Endodermal cell (in vitro differentiated cells): Measurements from ENCODE around the gene KATNB1. TPM values are rescaled to one million over a fixed set of nuclear protein-coding genes. Genes with fewer than 3 reads are reported as not detected.
"Not testable (repeated sequence)": the region's sequence is repeated elsewhere in the genome, so short reads cannot be mapped to it uniquely, and the experiment has no call there.

Experiments
- DNase-seq: peaks from one replicate; pipeline ENCODE4 v3.0.0-alpha.2; 2017
- H3K27ac ChIP-seq: 2 replicates; pipeline ENCODE4 v1.5.1; 2013; ENCODE audit warnings: mild to moderate bottlenecking, low read depth, low read length, moderate library complexity
- H3K27me3 ChIP-seq: 2 replicates; pipeline ENCODE4 v1.6.1; 2013; ENCODE audit warnings: mild to moderate bottlenecking, low read length, moderate library complexity; ENCODE audit not compliant: insufficient read depth, control insufficient read depth, poor library complexity, severe bottlenecking
- H3K36me3 ChIP-seq: 2 replicates; pipeline ENCODE4 v1.7.0; 2013; ENCODE audit warnings: mild to moderate bottlenecking, low read length, moderate library complexity; ENCODE audit not compliant: control insufficient read depth, insufficient read depth
- H3K4me1 ChIP-seq: one replicate; pipeline ENCODE4 v1.7.0; 2013; ENCODE audit warnings: low read length; ENCODE audit not compliant: control insufficient read depth, insufficient read depth
- H3K4me3 ChIP-seq: 2 replicates; pipeline ENCODE4 v1.5.1; 2013; ENCODE audit warnings: mild to moderate bottlenecking, low read length, moderate library complexity
- H3K9ac ChIP-seq: 2 replicates; pipeline ENCODE4 v1.6.1; 2013; ENCODE audit warnings: mild to moderate bottlenecking, low read length, moderate library complexity; ENCODE audit not compliant: poor library complexity, severe bottlenecking; ENCODE audit errors: extremely low read depth
- H3K9me3 ChIP-seq: 2 replicates; pipeline ENCODE4 v1.6.1; 2013; ENCODE audit warnings: mild to moderate bottlenecking, low read length, moderate library complexity; ENCODE audit not compliant: control insufficient read depth
- H3K27ac Mint-ChIP-seq: 2 replicates; pipeline ENCODE4 v1.8.0; 2020; ENCODE audit warnings: mixed read lengths
- H3K27me3 Mint-ChIP-seq: 2 replicates; pipeline ENCODE4 v1.8.0; 2021; ENCODE audit warnings: mild to moderate bottlenecking, mixed read lengths; ENCODE audit not compliant: insufficient read depth
- H3K36me3 Mint-ChIP-seq: 2 replicates; pipeline ENCODE4 v1.8.0; 2020; ENCODE audit warnings: low read depth, mixed read lengths
- H3K4me1 Mint-ChIP-seq: 2 replicates; pipeline ENCODE4 v1.8.0; 2020; ENCODE audit warnings: mixed read lengths
- H3K4me3 Mint-ChIP-seq: 2 replicates; pipeline ENCODE4 v1.8.0; 2020; ENCODE audit warnings: mild to moderate bottlenecking, moderate library complexity, mixed read lengths
- H3K9me3 Mint-ChIP-seq: 2 replicates; pipeline ENCODE4 v1.8.0; 2020; ENCODE audit warnings: mild to moderate bottlenecking, mixed read lengths
- CTCF ChIP-seq: fragments of 200-600 bp; sonication (generic); conservative IDR thresholded peaks from 2 replicates; pipeline ENCODE4 v1.5.0; 2021; ENCODE audit warnings: antibody characterized with exemption, mild to moderate bottlenecking
- WGBS, 2 experiments: methylation state at CpG; one replicate each; pipeline versions ENCODE4 v1.1.5 to v1.1.7; 2013; ENCODE audit warnings: missing lambda C conversion rate in 2 of 2, mixed read lengths in 1 of 2; ENCODE audit not compliant: insufficient coverage in 1 of 2, insufficient read length in 1 of 2; 5-methylcytosine and 5-hydroxymethylcytosine counted together
- total RNA-seq, 2 donors: library from RNA; stranded (reverse); fragmentation: NEBNext Ultra II Directional in 1 of 2; extraction: Animal tissue kit (Norgen Biotek cat#: 25700) in 1 of 2; gene quantifications; 2 replicates in 1 of 2; 3 replicates in 1 of 2; pipeline ENCODE4 v1.2.1, GENCODE V29; 2021

Gene KATNB1
- total RNA-seq, 2 donors from 2014 or later = 26.1 to 32.4 TPM

DNA sequence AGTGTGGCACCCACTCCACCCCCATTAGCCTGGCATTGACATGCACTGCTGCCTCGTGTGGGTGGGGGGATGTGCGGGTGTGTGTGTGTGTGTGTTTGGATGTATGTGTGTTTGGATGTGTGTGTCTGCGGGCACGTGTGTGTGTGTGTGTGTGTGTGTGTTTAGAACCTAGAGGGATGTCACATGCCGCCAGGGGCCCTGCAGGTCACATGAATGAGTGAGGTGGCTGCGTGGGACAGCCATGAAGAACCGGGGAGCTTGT lies 9.0 kb downstream of the KATNB1 start:
- Histone ChIP-seq H3K9ac (no peak overlapping the region), H3K4me3 (no peak overlapping the region), H3K4me1 (peaks cover 5% of the 10 kb centered on the region), H3K27me3 (no peaks in the 10 kb centered on the region), H3K36me3 (no peaks in the 10 kb centered on the region), H3K27ac (no peak overlapping the region), H3K9me3 (no peaks in the 10 kb centered on the region)
- Mint-ChIP-seq H3K4me1 (peaks cover 5% of the 10 kb centered on the region), H3K4me3 (no peak overlapping the region), H3K36me3 (peaks cover 6% of the 10 kb centered on the region), H3K27ac (no peak overlapping the region), H3K27me3 (no peaks in the 10 kb centered on the region), H3K9me3 (no peaks in the 10 kb centered on the region)
- 84 to 100% methylated on average over 4 to 7 of the region's 7 CpGs for WGBS, 2 experiments
- no peak for TF ChIP-seq CTCF
- DNase-seq = no peak

GRCh38 chr16:57745768-57746167 lies 10.2 kb downstream of the KATNB1 start:
- no peak for DNase-seq
- Histone ChIP-seq H3K27me3 (no peaks in the 10 kb centered on the region), H3K9ac (no peak overlapping the region), H3K4me3 (no peak overlapping the region), H3K4me1 (peaks cover 5% of the 10 kb centered on the region), H3K9me3 (no peaks in the 10 kb centered on the region), H3K36me3 (no peaks in the 10 kb centered on the region), H3K27ac (no peak overlapping the region)
- H3K9me3 Mint-ChIP-seq = no peaks in the 10 kb centered on the region
- TF ChIP-seq CTCF = no peak
- no peaks in the 10 kb centered on the region for H3K27me3 Mint-ChIP-seq
- no peak overlapping the region for H3K27ac Mint-ChIP-seq
- H3K4me3 Mint-ChIP-seq = no peak overlapping the region
- WGBS, 2 experiments = 96 to 97% methylated on average over 3 of the region's 3 CpGs
- peaks cover 5% of the 10 kb centered on the region for H3K4me1 Mint-ChIP-seq
- peaks cover 6% of the 10 kb centered on the region for H3K36me3 Mint-ChIP-seq

DNA sequence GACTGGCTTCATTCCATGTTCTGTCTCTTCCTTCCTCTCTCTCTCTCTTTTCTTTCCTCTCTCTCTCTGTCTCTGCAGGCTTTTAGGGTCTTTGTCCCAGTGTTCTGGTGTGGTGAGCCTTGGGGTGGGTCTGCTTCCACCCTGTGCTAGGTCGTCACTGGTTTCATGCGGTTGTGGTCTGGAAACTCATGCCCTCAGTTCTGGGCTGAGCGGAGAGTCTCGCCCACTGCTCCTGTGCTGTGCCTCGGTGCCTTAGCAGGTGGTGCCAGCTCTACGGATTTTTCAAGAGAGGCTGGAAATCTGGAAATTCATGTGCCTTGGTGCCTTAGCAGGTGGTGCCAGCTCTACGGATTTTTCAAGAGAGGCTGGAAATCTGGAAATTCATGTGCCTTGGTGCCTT lies 10.7 kb downstream of the KATNB1 start:
- DNase-seq, H3K9me3 Mint-ChIP-seq, H3K4me1 ChIP-seq, H3K9me3 ChIP-seq, H3K36me3 ChIP-seq, H3K27me3 Mint-ChIP-seq, H3K27ac Mint-ChIP-seq, H3K27ac ChIP-seq, H3K36me3 Mint-ChIP-seq, H3K9ac ChIP-seq, H3K4me3 Mint-ChIP-seq, H3K27me3 ChIP-seq, H3K4me1 Mint-ChIP-seq, H3K4me3 ChIP-seq: not testable (repeated sequence)
- WGBS, 2 experiments = 20 to 82% methylated on average over 1 to 7 of the region's 7 CpGs

- 91 to 95% methylated on average over 7 of the region's 7 CpGs for WGBS, 2 experiments
- H3K4me1 ChIP-seq = peaks cover 4% of the 10 kb centered on the region
- H3K36me3 ChIP-seq = no peaks in the 10 kb centered on the region
- Mint-ChIP-seq H3K36me3 (peaks cover 11% of the 10 kb centered on the region), H3K27ac (no peak overlapping the region), H3K4me3 (no peak overlapping the region), H3K27me3 (no peaks in the 10 kb centered on the region), H3K4me1 (peaks cover 5% of the 10 kb centered on the region), H3K9me3 (no peaks in the 10 kb centered on the region)
- H3K9ac ChIP-seq = no peak overlapping the region
- TF ChIP-seq CTCF = no peak
- no peak overlapping the region for H3K4me3 ChIP-seq
- H3K27ac ChIP-seq = peak overlapping the region; percentile 22
- H3K9me3 ChIP-seq = no peaks in the 10 kb centered on the region
- H3K27me3 ChIP-seq = no peaks in the 10 kb centered on the region
- no peak for DNase-seq
These were observed 11.5 kb downstream of the KATNB1 start for GRCh38 chr16:57747091-57747490.
